Gastrocnemius medialis (tissue), 4 donors: ENCODE results near the gene CLCA1. TPM values are rescaled to one million over a fixed set of nuclear protein-coding genes. Genes with fewer than 3 reads are reported as not detected.

Experiments used
- ATAC-seq, 2 donors: fragments of 150-250 bp; one replicate each; pipeline ENCODE4 v1.9.1; 2016
- DNase-seq, 2 donors: peaks; one replicate each; pipeline ENCODE4 v3.0.0-alpha.2; 2019
- H3K27ac ChIP-seq, 4 donors: fragments of 200-600 bp; sonication (generic); 1 replicate in 1 of 4; 2 replicates in 3 of 4; pipeline ENCODE4 v1.5.1; 2016 to 2018; ENCODE audit warnings: mild to moderate bottlenecking in 2 of 4, moderate library complexity in 1 of 4
- H3K27me3 ChIP-seq, 3 donors: fragments of 200-600 bp; sonication (generic) in 2 of 3; 1 replicate in 1 of 3; 2 replicates in 2 of 3; pipeline versions ENCODE4 v1.5.1 to v1.6.0; 2016 to 2019; ENCODE audit warnings: mild to moderate bottlenecking in 1 of 3, moderate library complexity in 1 of 3
- H3K36me3 ChIP-seq, 2 donors: fragments of 200-600 bp; sonication (generic) in 1 of 2; one replicate each; pipeline ENCODE4 v1.5.1; 2017 to 2018
- H3K4me1 ChIP-seq, 2 donors: fragments of 200-600 bp; sonication (generic) in 1 of 2; one replicate each; pipeline ENCODE4 v1.5.1; 2016 to 2017; ENCODE audit warnings: mild to moderate bottlenecking in 2 of 2
- H3K4me3 ChIP-seq, 4 donors: fragments of 200-600 bp; sonication (generic) in 3 of 4; 1 replicate in 1 of 4; 2 replicates in 3 of 4; pipeline ENCODE4 v1.5.1; 2016 to 2019; ENCODE audit warnings: mild to moderate bottlenecking in 2 of 4
- H3K9me3 ChIP-seq, 3 donors: fragments of 200-600 bp; sonication (generic) in 2 of 3; 1 replicate in 1 of 3; 2 replicates in 2 of 3; pipeline ENCODE4 v1.5.1; 2016 to 2019
- POLR2A ChIP-seq, 2 donors: fragments of 450-650 bp; IDR thresholded peaks; one replicate each; pipeline ENCODE4 v1.6.1; 2017; ENCODE audit warnings: antibody characterized with exemption in 2 of 2, mild to moderate bottlenecking in 2 of 2, moderate library complexity in 2 of 2
- in situ Hi-C, 4 donors: fragments of 200-750 bp; cut with MboI; loops; one replicate each; pipeline versions ENCODE4 v1.15.0 to v1.8.0; 2017; ENCODE audit warnings: low sequenced_read_pairs in 4 of 4
- intact Hi-C: fragments of 100-400 bp; cut with DNase I; formaldehyde crosslinking; loops from one replicate; pipeline ENCODE4 v1.15.1; 2023; ENCODE audit warnings: low total_unique reads
- total RNA-seq, 4 donors: library from RNA; depleted of rRNA; stranded (reverse); fragments of >200 nt; gene quantifications; one replicate each; pipeline versions ENCODE4 v1.1.0 to v1.2.3, GENCODE V29; 2016
- TF ChIP-seq, protein P1 (sequence below), 5 experiments: fragments of 450-650 bp in 3 of 5; fragments of 200-600 bp in 2 of 5; sonication (generic) in 2 of 5; IDR thresholded peaks in 4 of 5; conservative IDR thresholded peaks in 1 of 5; 1 replicate in 4 of 5; 2 replicates in 1 of 5; pipeline ENCODE4 v1.5.1; 2016 to 2019; ENCODE audit warnings: antibody characterized with exemption in 5 of 5, mild to moderate bottlenecking in 3 of 5, moderate library complexity in 3 of 5

The CLCA1 gene
- total RNA-seq, 4 donors from 2014 or later = 1.3 TPM; not detected in 3

DNA sequence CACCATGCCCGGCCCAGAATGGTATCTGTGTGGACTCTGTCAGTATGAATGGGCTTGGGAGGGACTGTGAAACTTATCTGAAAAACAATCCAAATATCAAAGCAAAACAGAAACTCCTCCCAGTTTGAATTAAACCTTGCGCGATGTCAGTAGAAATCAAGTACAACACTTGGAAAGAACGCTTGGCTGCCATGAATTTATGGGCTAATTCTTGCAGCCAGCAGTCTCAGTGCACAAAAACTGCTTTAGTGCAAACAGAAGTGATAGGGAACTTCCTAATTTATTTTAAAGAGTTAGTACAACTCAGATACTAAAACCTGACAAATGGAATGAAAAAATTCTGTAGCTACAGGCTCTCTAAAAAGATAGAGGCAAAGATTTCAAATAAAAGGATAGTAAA, 8.5 kb downstream of the CLCA1 start:
- no peak for DNase-seq
- Histone ChIP-seq H3K4me1 (no peaks in the 10 kb centered on the region), H3K27me3 (no peaks in the 10 kb centered on the region), H3K36me3 (no peaks in the 10 kb centered on the region), H3K27ac (no peak overlapping the region), H3K9me3 (no peaks in the 10 kb centered on the region), H3K4me3 (no peak overlapping the region)
- in situ Hi-C loops = loop anchor here in 1 of 4 donors (10.0 kb wide), 1 partner anchor 608 kb away; no protein-coding TSS in a partner anchor
- intact Hi-C loops = loop anchor here (10.0 kb wide), 1 partner anchor 92 kb away; no protein-coding TSS in a partner anchor
- TF ChIP-seq, protein P1, sequence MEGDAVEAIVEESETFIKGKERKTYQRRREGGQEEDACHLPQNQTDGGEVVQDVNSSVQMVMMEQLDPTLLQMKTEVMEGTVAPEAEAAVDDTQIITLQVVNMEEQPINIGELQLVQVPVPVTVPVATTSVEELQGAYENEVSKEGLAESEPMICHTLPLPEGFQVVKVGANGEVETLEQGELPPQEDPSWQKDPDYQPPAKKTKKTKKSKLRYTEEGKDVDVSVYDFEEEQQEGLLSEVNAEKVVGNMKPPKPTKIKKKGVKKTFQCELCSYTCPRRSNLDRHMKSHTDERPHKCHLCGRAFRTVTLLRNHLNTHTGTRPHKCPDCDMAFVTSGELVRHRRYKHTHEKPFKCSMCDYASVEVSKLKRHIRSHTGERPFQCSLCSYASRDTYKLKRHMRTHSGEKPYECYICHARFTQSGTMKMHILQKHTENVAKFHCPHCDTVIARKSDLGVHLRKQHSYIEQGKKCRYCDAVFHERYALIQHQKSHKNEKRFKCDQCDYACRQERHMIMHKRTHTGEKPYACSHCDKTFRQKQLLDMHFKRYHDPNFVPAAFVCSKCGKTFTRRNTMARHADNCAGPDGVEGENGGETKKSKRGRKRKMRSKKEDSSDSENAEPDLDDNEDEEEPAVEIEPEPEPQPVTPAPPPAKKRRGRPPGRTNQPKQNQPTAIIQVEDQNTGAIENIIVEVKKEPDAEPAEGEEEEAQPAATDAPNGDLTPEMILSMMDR (IDR thresholded peaks at IDR 0.05 in 4 of 5, conservative IDR thresholded peaks at IDR 0.05 in 1 of 5) = no peak
- no peak for TF ChIP-seq POLR2A (IDR thresholded peaks at IDR 0.05)
- ATAC-seq = no peak

DNA sequence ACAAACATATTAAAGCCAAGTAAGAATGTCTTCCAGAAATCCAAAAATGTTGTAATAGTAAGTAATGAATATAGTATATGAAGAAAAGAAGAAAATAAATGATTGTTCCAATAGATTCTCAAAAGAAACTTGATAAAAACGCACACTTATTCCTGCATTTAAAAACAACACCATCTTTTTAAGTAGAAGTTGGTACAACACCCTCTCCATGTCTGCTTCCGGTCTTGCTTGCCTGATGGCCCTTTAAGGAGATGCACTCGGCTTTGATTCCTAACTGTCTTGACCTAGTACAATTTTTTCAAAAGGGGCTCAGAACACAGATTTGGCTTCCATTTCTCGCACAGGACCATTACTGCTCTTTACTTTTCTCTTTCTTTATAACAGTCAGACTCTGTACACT, 9.0 kb downstream of the CLCA1 start:
- Histone ChIP-seq H3K4me3 (no peak overlapping the region), H3K27me3 (no peaks in the 10 kb centered on the region), H3K27ac (no peak overlapping the region), H3K4me1 (no peaks in the 10 kb centered on the region), H3K36me3 (no peaks in the 10 kb centered on the region), H3K9me3 (no peaks in the 10 kb centered on the region)
- no peak for TF ChIP-seq POLR2A (IDR thresholded peaks at IDR 0.05)
- TF ChIP-seq, protein P1 (IDR thresholded peaks at IDR 0.05 in 4 of 5, conservative IDR thresholded peaks at IDR 0.05 in 1 of 5) = no peak
- ATAC-seq = no peak
- no peak for DNase-seq
- intact Hi-C loops = loop anchor here (10.0 kb wide), 1 partner anchor 93 kb away; no protein-coding TSS in a partner anchor
- in situ Hi-C loops = loop anchor here in 1 of 4 donors (10.0 kb wide), 1 partner anchor 607 kb away; no protein-coding TSS in a partner anchor

DNA sequence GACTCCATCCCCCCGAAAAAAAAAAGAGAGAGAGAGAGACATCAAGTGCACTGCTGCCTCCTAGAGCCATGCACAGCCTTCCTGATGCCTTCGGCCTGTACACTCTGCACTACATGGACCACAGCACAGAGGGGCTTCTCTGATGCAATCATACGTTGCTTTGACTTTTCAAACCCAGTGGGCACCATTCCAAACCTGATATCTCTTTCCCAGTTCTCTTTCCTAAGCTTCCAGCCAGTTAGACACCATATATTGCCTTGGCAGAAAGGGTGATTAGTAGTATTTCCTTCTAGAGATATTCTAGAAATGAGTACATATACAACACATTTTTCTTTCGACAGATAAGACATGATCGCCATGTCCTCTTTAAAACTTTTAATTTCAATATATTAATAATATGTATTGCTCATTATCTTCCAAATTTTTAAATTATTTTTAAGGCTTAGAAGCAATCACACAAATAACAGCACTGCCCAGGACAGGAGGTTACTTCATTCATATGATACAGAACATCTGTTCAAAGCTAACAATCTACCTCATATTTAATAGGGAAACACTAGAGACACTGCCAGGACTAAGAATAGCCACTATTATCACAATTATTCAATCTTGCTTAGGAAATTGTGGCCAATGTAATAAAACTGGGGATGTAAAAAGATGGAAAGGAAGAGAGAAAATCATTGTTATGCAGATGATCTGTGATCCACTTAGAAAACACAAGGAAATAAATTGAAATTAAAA, 9.9 kb downstream of the CLCA1 start:
- Histone ChIP-seq H3K36me3 (no peaks in the 10 kb centered on the region), H3K27ac (no peak overlapping the region), H3K9me3 (no peaks in the 10 kb centered on the region), H3K4me3 (no peak overlapping the region), H3K4me1 (no peaks in the 10 kb centered on the region), H3K27me3 (no peaks in the 10 kb centered on the region)
- DNase-seq = no peak
- in situ Hi-C loops = loop anchor here in 1 of 4 donors (10.0 kb wide), 1 partner anchor 606 kb away; no protein-coding TSS in a partner anchor
- intact Hi-C loops = loop anchor here (10.0 kb wide), 1 partner anchor 94 kb away; no protein-coding TSS in a partner anchor
- ATAC-seq = no peak
- TF ChIP-seq, protein P1 (IDR thresholded peaks at IDR 0.05 in 4 of 5, conservative IDR thresholded peaks at IDR 0.05 in 1 of 5) = no peak
- TF ChIP-seq POLR2A (IDR thresholded peaks at IDR 0.05) = no peak

DNA sequence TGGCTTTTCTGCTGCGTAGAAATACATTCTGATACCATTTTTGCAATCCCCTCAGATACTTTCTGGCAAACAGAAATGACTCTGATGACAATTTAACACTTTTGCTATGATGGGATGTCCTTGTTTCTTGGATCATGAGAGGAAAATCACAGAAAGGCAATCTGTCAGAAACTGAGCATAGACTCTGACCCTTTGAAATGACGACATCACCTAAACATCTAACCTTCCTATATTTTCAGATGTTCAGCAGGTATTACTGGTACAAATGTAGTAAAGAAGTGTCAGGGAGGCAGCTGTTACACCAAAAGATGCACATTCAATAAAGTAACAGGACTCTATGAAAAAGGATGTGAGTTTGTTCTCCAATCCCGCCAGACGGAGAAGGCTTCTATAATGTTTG, 13.2 kb downstream of the CLCA1 start:
- no peak overlapping the region for H3K27ac ChIP-seq
- H3K4me1 ChIP-seq = no peaks in the 10 kb centered on the region
- H3K27me3 ChIP-seq = no peaks in the 10 kb centered on the region
- intact Hi-C loops = no loop called here
- no peak for ATAC-seq
- DNase-seq = no peak
- TF ChIP-seq, protein P1 (IDR thresholded peaks at IDR 0.05 in 4 of 5, conservative IDR thresholded peaks at IDR 0.05 in 1 of 5) = no peak
- no peak for TF ChIP-seq POLR2A (IDR thresholded peaks at IDR 0.05)
- no peaks in the 10 kb centered on the region for H3K36me3 ChIP-seq
- in situ Hi-C loops = no loop called here
- H3K4me3 ChIP-seq = no peak overlapping the region
- H3K9me3 ChIP-seq = no peaks in the 10 kb centered on the region
